ENCODE data around the gene PLEKHB2. TPM values are rescaled to one million over a fixed set of nuclear protein-coding genes. Genes with fewer than 3 reads are reported as not detected.
A peak's percentile ranks its signal among the peaks of the same experiment; 100 is the strongest.
"Not testable (repeated sequence)": the region's sequence is repeated elsewhere in the genome, so short reads cannot be mapped to it uniquely, and the experiment has no call there.

The PLEKHB2 gene
- total RNA-seq, 1 donor from 2014 or later, result 94.0 TPM

DNA sequence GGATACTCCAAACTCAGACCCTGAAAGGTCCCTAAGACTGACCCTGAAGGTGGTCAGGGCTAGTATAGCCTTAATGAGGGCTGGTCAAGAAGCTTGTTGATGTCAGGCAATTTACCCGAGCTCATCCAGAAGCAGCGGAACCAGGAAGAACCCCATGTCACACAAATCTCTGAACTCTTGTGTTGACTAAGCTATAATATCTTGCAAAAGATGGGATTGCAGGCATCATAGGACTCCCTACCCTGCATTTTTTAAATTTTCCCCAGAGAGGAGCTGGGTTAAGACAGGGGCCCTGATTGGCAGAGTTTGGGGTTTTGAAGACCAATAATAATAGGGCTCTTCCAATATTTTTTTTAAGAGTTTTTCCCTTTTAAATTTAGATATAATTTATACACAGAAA, 2.0 kb upstream of the PLEKHB2 start:
- no peak overlapping the region for H3K4me3 ChIP-seq (ENCODE audit: low read depth, low read length)
- DNase-seq (ENCODE audit: low read depth), result no peak
- TF ChIP-seq, protein P1, sequence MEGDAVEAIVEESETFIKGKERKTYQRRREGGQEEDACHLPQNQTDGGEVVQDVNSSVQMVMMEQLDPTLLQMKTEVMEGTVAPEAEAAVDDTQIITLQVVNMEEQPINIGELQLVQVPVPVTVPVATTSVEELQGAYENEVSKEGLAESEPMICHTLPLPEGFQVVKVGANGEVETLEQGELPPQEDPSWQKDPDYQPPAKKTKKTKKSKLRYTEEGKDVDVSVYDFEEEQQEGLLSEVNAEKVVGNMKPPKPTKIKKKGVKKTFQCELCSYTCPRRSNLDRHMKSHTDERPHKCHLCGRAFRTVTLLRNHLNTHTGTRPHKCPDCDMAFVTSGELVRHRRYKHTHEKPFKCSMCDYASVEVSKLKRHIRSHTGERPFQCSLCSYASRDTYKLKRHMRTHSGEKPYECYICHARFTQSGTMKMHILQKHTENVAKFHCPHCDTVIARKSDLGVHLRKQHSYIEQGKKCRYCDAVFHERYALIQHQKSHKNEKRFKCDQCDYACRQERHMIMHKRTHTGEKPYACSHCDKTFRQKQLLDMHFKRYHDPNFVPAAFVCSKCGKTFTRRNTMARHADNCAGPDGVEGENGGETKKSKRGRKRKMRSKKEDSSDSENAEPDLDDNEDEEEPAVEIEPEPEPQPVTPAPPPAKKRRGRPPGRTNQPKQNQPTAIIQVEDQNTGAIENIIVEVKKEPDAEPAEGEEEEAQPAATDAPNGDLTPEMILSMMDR (conservative IDR thresholded peaks at IDR 0.05; ENCODE audit: low read depth, low read length), result no peak

DNA sequence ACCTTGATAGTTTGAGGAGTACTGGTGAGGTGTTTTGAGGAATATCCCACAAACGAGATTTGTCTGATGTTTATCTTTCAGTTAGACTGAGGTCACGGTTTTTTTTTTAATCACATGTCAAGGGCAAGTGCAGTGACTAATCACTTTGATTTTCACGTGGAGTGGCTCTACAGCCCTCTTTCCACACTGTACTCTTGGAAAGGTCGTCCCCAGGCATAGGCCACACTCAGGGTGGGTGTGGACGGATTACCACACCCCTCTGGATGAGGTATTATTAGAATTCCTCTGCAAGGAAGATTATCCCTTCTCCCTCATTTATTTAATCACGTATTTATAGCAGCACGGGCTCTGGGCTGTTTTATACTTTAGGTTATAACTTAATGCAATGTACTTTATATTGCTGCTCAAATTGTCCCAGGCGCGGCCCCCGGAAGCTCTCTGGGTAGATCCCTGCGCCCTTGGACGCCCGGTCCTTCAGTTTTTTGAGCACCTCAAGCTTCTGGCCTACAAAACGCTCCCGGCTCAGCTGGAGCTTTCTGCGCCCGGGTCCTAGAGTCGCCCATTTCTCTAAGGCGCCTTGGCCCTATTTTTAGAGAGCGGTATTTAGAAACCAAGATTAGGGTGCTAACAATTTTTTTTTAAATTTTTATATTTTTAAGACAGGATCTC, 515 bp upstream of the PLEKHB2 start:
- TF ChIP-seq, protein P1 (conservative IDR thresholded peaks at IDR 0.05; ENCODE audit: low read depth, low read length), result no peak
- peak; percentile 67 for DNase-seq (ENCODE audit: low read depth)
- peak overlapping the region; percentile 89 for H3K4me3 ChIP-seq (ENCODE audit: low read depth, low read length)

DNA sequence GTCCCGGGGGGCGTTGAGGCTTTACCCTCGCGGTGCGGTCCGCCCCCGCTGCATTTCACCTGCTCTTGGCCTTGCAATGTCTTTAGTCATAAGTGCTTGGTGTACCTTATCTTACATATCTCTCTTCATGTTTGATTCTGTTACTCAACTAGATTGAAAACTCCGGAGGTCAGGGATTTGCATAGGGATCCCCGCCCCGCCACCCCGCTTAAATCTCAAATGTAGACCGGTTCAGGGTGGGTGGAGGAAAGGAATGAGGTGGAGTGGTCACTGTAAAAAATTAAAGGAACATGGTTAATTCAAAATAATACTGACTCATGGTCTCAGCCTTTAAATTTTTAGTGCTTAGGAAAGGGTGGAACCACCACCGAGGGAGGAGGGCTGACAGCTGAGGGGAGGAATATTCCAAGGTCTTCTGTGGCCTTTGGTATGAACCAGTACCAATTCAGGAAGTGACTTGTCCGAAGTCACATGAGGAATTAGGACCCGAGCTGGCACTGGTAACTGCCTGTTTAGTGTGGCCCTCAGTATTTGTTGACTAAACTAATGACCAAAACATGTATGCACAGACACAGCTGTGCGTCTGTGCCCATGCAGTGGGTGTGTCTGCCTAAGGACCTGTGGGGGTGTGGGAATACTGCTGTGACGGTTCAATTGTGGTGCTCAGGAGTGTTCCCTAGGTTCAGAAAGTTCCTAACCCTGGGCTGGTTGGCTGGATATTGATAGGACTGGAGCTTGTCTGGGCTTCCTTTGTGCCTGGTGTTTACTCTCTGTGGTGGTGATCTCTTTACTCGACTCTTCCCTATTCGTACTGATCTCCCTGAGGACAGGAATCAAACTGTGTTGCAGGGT, 1.0 kb downstream of the PLEKHB2 start:
- DNase-seq (ENCODE audit: low read depth), result peak; percentile 53
- TF ChIP-seq, protein P1 (conservative IDR thresholded peaks at IDR 0.05; ENCODE audit: low read depth, low read length), result no peak
- H3K4me3 ChIP-seq (ENCODE audit: low read depth, low read length), result peak overlapping the region; percentile 89

DNA sequence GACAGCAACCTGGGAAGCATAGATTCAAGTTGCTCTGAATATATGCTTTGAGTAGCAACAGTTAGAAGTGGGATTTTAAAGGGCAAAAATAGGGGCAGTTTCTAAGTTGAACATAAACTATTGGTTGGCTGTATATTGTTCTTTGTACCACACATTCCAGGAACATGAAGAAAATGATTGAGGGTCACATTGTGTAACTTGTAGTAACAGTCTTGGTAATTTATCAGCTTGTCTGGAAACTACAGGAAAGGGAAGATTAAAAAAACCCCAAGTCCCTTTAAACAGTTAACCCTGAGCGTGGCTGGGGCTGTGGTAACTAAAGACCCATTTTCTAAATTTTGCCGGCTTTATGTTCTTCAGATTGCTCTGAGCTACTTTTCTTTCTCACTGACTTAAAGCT, 7.4 kb downstream of the PLEKHB2 start:
- H3K4me3 ChIP-seq (ENCODE audit: low read depth, low read length), result no peak overlapping the region
- DNase-seq (ENCODE audit: low read depth), result no peak
- TF ChIP-seq, protein P1 (conservative IDR thresholded peaks at IDR 0.05; ENCODE audit: low read depth, low read length), result no peak

DNA sequence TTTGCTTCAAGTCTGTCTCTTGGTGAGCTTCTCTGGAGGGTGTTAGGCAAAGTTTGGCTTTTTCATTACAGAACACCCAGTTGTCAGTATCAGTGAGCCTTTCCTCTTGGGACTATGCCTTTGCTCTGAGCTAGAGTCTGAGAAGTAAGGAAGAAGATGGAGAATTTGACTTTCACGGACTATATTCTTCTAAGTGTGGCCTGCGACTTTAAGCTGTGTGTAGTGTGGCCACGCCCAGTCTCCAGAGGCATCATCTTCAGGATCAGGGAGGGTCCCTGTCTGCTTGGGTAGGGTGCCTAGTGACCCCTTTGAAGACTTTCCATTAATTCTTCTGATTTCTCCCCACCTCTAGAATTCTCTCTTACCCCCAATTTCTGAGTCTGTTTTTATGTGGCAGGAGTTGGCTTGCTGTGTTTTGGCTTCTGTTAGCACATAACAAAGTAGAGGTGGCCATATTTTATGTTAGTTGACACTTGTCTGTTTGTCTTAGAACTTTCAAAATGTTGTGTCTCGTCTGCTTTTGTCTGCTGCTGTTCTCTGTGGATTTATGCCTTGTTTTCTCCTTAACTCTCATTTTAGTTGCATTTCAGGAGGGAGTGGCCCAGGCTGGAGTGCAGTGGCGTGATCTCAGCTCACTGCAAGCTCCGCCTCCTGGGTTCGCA, 8.6 kb downstream of the PLEKHB2 start:
- DNase-seq (ENCODE audit: low read depth), result no peak
- TF ChIP-seq, protein P1 (conservative IDR thresholded peaks at IDR 0.05; ENCODE audit: low read depth, low read length), result no peak
- H3K4me3 ChIP-seq (ENCODE audit: low read depth, low read length), result no peak overlapping the region

DNA sequence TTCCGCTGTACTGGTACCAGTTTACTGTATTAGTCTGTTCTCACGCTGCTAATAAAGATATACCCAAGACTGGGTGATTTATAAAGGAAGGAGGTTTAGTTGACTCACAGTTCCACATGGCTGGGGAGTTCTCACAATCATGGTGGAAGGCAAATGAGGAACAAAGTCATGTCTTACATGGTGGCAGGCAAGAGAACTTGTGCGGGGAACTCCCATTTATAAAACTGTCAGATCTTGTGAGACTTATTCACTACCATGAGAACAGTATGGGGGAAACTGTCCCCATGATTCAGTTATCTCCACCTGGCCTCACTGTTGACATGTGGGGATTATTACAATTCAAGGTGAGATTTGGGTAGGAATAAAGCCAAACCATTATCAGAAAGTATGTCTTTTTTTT, 9.8 kb downstream of the PLEKHB2 start:
- DNase-seq (ENCODE audit: low read depth); H3K4me3 ChIP-seq (ENCODE audit: low read depth, low read length): not testable (repeated sequence)

DNA sequence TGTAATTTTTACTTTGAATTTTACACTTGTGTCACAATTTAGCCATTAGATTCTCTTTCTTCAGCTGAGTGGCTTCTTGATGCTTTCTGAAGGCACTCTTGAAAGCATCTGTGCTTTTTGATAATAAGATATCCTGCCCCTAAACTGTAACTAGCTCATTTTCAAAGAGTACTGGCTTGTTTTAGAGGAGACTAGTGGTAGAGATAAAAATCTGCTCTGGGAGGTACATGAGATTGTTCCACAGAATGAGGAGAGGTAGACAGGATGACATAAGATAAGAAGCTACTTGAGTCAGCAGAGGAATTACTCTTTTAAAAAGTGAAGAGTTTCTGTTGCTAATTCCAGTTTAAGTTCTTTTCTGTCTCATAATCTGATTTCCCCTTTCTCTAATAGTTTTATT, 10.6 kb downstream of the PLEKHB2 start:
- no peak overlapping the region for H3K4me3 ChIP-seq (ENCODE audit: low read depth, low read length)
- TF ChIP-seq, protein P1 (conservative IDR thresholded peaks at IDR 0.05; ENCODE audit: low read depth, low read length), result no peak
- no peak for DNase-seq (ENCODE audit: low read depth)

Measured in epithelial cell of proximal tubule (primary cell).